HG03354 (cell line): ENCODE data around the gene SULF2.

Experiments
- ATAC-seq: cut with Tn5 transposase; IDR thresholded peaks from one replicate; pipeline ENCODE4 v1.9.1; 2021; ENCODE audit warnings: mild to moderate bottlenecking; ENCODE audit not compliant: unreplicated experiment, poor library complexity, severe bottlenecking

The SULF2 gene

DNA sequence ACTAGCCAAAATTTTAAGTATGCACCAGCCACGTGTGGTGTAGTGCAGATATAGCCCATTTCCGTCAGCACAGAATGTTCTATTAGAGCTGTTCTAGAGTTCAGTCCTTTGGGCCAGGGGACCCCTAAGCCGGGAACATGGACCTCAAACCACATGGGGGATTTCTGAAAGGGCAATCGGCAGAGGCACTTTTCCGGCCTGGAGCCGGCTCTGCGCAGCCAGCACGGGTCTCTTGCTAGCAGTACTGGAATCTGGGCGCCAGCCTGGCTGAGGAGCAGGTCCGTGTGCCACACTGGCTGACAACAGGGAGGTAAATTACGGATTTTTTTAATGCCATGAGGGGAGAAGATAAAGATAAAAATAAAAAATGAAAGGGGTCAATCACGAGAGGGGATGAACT lies 120.5 kb downstream of the SULF2 start:
- no peak for ATAC-seq

- ATAC-seq, result no peak
Measured at GRCh38 chr20:47664068-47664437, 121.2 kb downstream of the SULF2 start.

DNA sequence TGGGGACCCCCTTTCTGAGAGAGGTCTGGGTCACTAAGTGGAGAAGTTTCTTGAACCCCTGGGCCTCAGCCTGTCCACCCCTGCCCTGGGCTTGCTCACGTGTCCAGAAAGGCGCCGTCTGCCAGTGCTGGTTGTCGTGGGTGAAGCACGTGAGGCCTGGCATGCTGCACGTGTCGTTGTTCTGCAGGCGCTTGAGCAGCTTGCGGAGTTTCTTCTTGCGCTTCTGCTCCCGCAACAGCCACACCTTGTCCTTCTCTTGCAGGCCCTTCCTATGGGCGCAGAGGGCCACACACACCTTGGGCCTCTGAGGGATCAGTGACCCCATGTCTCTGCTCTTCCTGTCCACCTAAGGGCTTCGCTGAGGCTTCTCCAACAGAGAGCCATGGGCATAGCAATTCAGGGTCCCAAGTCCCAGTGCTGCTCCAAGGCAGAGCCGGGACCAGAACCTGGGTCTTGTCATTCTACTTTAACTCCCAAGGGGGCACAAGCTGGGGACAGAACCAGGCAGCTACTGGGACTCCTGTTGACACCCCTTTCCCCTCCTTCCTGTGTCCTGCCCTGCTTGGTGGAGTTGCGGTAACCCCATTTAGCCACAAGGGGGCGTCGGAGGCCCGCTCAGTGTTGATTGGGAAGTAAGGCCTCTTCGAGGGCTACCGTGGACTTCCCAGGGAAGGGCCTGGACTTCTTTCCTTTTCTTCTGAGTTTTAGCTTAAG lies 121.8 kb downstream of the SULF2 start:
- ATAC-seq, result no peak

DNA sequence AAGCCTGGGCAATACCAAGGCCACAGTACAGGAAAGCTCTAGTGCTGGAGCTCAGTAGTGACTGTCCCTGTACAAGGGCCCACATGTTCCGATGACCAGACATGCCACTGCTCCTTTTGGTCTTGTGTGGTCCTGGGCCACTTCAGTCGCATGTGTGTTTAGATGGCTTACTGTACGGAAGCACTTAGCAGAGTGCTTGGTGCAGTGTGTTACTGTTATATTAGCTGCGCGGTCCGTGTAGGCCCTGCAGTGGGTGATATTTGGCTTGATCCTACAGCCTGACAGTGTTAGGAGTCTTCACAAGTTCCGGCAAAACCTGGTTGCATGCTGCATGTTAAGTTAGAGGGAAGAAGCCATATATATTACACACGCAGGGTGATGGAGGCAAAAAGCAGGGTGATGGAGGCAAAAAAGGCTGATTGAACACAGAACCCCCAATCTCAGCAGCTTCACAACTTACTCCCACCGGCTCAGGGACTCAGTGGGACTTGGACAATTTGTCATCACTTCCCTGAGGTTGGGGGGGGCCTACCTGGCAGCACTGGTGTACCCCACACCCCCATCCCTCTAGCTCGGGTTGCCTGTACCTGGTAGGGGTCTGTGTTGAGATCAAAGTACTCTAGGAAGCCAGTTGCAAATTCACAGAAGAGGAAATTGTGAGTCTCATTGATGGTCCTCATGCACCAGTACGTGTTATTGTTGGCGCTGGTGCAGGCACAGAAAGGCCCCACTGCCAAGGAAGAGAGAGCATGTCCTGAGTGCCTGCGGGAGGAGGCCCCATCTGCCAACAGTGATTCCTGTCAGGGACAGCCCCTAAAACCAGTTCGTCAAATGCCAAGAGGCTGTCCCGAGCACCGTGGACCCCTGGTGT lies 122.6 kb downstream of the SULF2 start:
- no peak for ATAC-seq

- no peak for ATAC-seq
Measured at GRCh38 chr20:47661714-47662113, 123.6 kb downstream of the SULF2 start.

- ATAC-seq, result no peak
Measured at GRCh38 chr20:47660983-47661700, 124.1 kb downstream of the SULF2 start.

DNA sequence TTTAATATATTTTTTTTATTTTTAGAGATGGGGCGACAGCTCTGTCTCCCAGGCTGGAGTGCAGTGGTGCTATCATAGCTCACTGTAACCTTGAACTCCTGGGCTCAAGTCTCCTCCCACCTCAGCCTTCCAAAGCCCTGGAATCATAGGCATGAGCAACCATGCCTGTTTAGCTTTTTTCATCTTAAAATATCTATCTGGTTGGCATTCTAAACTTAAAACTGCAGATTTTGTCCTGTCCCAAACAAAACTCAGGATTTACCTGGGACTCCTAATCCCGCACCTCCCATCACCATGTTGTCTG lies 124.7 kb downstream of the SULF2 start:
- ATAC-seq, result no peak

GRCh38 chr20:47659904-47660601 lies 125.2 kb downstream of the SULF2 start:
- ATAC-seq, result no peak

GRCh38 chr20:47656318-47656717 lies 129.0 kb downstream of the SULF2 start:
- no peak for ATAC-seq

DNA sequence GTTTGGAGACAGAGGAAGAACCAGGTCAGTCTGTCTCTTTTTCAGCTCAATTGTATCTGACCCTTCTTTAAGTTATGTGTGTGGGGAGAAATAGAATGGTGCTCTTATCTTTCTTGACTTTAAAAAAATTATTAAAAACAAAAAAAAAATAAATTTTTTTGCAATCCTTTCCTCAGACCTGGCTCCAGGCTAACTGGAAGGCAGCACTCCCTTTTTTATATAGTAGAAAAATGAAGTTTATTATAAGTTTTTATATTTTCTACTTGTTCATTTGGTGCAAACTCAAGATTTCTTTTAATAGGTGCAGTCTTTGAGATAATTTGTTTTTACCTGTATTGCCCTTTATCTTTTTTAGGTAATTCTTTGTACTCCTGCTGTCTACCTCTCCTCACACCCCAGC lies 129.6 kb downstream of the SULF2 start:
- no peak for ATAC-seq

DNA sequence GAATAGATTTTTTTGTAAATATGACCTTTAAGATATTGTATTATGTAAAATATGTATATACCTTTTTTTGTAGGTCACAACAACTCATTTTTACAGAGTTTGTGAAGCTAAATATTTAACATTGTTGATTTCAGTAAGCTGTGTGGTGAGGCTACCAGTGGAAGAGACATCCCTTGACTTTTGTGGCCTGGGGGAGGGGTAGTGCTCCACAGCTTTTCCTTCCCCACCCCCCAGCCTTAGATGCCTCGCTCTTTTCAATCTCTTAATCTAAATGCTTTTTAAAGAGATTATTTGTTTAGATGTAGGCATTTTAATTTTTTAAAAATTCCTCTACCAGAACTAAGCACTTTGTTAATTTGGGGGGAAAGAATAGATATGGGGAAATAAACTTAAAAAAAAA lies 130.9 kb downstream of the SULF2 start:
- ATAC-seq, result no peak

DNA sequence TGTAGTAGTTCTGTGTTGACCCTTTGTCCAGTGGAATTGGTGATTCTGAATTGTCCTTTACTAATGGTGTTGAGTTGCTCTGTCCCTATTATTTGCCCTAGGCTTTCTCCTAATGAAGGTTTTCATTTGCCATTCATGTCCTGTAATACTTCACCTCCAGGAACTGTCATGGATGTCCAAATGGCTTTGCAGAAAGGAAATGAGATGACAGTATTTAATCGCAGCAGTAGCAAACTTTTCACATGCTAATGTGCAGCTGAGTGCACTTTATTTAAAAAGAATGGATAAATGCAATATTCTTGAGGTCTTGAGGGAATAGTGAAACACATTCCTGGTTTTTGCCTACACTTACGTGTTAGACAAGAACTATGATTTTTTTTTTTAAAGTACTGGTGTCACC lies 131.4 kb downstream of the SULF2 start:
- no peak for ATAC-seq

GRCh38 chr20:47652794-47653193 lies 132.5 kb downstream of the SULF2 start:
- ATAC-seq, result no peak

DNA sequence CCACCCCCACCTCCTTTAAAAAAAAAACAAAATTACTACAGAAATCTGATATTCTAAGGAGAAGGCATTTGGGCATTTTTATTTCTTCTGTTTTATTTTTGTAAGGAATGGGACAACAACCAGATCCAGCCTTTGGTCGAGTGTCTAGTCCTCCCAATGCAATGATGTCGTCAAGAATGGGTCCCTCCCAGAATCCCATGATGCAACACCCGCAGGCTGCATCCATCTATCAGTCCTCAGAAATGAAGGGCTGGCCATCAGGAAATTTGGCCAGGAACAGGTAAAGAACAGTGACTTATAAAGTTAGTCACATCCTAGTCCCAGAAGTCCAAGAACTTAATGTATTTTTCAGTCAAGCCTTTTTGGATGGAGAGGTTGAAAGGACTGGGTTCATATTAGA lies 133.0 kb downstream of the SULF2 start:
- no peak for ATAC-seq

GRCh38 chr20:47648943-47649342 lies 136.3 kb downstream of the SULF2 start:
- ATAC-seq, result no peak

GRCh38 chr20:47647994-47648393 lies 137.3 kb downstream of the SULF2 start:
- ATAC-seq, result no peak

GRCh38 chr20:47645632-47646031 lies 139.6 kb downstream of the SULF2 start:
- no peak for ATAC-seq

GRCh38 chr20:47642624-47643023 lies 142.7 kb downstream of the SULF2 start:
- ATAC-seq, result no peak

DNA sequence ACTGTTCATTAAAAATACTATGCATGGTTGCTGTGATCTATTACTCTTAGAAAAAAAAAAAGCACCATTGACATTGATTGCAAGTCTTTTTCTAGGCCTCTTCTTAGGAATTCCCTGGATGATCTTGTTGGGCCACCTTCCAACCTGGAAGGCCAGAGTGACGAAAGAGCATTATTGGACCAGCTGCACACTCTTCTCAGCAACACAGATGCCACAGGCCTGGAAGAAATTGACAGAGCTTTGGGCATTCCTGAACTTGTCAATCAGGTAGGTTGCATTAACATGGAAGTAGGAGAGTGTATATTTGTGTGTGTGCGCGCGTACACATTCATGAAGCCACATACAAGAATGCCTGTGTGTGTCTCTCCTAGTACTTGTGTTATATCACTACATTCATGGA lies 143.2 kb downstream of the SULF2 start:
- ATAC-seq, result no peak

DNA sequence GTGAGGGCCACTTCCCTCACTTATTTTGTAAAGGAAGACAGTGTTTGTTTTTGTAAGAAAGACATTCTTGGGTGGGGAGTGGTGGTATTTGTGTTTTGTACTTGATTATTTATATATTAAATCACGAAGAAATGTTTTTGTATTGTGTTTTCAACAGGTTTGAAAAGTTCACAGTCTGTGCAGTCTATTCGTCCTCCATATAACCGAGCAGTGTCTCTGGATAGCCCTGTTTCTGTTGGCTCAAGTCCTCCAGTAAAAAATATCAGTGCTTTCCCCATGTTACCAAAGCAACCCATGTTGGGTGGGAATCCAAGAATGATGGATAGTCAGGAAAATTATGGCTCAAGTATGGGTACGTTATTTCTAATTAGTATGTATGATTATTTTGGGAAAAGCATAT lies 146.4 kb downstream of the SULF2 start:
- no peak for ATAC-seq
